NCI-H2196 treated with DMSO at 0.1 percent for 48 hours (cell line): ENCODE data around the gene KDM2B.

Source experiments
- DNase-seq: peaks from one replicate; lab custom pipeline; 2025; ENCODE audit not compliant: unreplicated experiment; lab: John Stamatoyannopoulos, UW

Gene KDM2B

GRCh38 chr12:121565076-121565475 is 15.7 kb downstream of the KDM2B start:
- DNase-seq, result no peak

- no peak for DNase-seq
Observed at GRCh38 chr12:121562488-121562887, 18.3 kb downstream of the KDM2B start.

- no peak for DNase-seq
Observed at GRCh38 chr12:121561009-121561395, 19.8 kb downstream of the KDM2B start.

- no peak for DNase-seq
Observed at GRCh38 chr12:121560392-121561008, 20.3 kb downstream of the KDM2B start.

- DNase-seq, result no peak
Observed at GRCh38 chr12:121558956-121559355, 21.9 kb downstream of the KDM2B start.

- DNase-seq, result no peak
Observed at GRCh38 chr12:121550974-121551634, 29.7 kb downstream of the KDM2B start.

- no peak for DNase-seq
Observed at GRCh38 chr12:121549075-121549474, 31.7 kb downstream of the KDM2B start.

GRCh38 chr12:121545480-121545879 is 35.3 kb downstream of the KDM2B start:
- DNase-seq, result no peak

GRCh38 chr12:121543786-121544185 is 37.0 kb downstream of the KDM2B start:
- DNase-seq, result no peak

GRCh38 chr12:121539908-121540307 is 40.9 kb downstream of the KDM2B start:
- DNase-seq, result no peak

GRCh38 chr12:121538699-121539061 is 42.1 kb downstream of the KDM2B start:
- peak; percentile 52 for DNase-seq

- DNase-seq, result no peak
Observed at GRCh38 chr12:121537814-121538698, 42.8 kb downstream of the KDM2B start.

- peak; percentile 24 for DNase-seq
Observed at GRCh38 chr12:121536899-121537813, 43.7 kb downstream of the KDM2B start.

GRCh38 chr12:121536054-121536898 is 44.5 kb downstream of the KDM2B start:
- DNase-seq, result peak; percentile 71

GRCh38 chr12:121535150-121536053 is 45.4 kb downstream of the KDM2B start:
- no peak for DNase-seq

- DNase-seq, result no peak
Observed at GRCh38 chr12:121534495-121535148, 46.2 kb downstream of the KDM2B start.

- no peak for DNase-seq
Observed at GRCh38 chr12:121533394-121534090, 47.3 kb downstream of the KDM2B start.
